HG03432 (cell line): ENCODE results near the gene TSPAN14.
"Not testable (repeated sequence)": the region's sequence is repeated elsewhere in the genome, so short reads cannot be mapped to it uniquely, and the experiment has no call there.

Experiments used
- ATAC-seq: cut with Tn5 transposase; IDR thresholded peaks from one replicate; pipeline ENCODE4 v1.9.1; 2021; ENCODE audit warnings: mild to moderate bottlenecking, moderate library complexity; ENCODE audit not compliant: unreplicated experiment

The TSPAN14 gene

DNA sequence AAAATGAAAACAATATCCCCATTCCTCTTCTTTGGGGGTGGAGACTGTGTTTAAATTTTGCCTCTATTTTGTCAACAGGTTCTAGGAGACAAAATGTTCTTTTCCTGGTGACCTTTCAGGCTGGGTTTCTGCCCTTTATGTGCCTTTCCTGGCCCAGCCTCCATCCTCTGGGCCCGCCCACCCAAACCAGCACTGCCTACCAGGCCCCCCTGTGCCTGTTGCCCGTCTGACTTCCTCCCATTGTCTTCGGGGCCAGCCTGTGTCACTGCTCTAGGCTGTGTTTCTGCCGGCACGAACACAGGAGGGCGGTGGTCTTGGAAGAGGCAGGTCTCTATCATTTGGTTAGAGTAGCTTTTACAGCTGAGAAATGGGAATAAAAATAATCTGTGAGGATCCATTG lies 13.9 kb downstream of the TSPAN14 start:
- no peak for ATAC-seq

DNA sequence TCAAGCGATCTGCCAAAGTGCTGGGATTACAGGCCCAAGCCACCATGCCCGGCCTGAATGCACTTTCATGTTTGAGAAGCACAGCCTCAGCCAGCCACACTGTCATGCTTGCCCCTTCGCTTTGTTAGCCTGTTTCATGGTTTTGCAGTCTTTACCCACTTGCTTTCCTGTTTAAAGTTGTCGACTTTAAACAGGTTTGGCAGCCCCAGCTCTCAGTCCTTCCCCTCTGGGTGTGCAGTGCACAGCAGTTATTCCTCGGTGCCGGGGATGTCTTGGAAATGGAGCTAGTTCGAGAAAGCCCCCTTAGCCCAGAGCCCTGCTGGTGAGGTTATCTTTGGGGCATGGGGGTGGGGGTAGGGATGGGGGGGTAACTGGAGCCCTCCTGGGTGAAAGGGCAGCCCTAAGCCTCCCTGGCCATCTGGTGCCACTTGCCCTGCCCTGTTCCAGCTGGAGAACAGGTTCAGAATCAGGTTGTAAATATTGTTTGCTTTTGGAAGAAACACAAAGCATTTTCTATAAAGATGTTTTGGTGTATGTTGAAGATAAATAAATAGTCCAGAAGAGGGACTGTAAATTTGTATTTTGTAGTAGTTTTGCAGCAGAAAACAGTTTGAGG lies 14.8 kb downstream of the TSPAN14 start:
- no peak for ATAC-seq

DNA sequence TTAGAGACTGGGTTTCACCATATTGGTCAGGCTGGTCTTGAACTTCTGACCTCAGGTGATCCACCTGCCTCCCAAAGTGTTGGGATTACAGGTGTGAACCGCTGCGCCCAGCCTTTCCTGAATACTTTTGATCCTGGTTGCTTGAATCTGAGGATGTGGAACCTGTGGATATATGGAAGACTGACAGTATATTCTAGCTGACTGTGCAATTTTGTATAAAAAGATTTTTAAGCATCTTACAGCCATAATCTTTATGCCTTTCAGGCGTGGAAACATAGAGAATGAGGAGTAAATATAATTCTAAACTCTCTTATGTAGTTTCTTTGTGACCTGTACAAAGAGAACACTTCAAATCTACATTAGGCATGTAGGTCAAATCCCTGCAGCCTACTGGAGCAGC lies 16.2 kb downstream of the TSPAN14 start:
- ATAC-seq, result no peak

DNA sequence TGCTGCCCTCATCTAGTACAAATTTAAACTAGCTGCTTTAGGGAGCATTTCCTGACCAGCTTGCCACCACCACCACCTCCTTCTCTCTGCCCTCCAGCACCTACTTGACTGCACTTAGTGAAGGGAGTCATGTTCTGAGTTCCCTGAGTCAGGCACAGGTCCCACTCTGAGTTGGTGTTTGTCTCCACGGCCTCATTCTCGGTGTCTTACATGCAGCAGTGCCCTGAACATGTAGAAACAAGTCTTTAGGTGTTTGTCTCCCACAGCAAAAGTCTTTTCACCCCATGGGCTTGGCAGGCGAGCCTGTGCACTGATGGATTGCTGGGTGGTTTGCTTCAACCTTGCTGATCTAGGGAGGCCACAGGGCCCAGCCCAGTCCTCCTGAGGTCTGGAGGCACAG lies 16.9 kb downstream of the TSPAN14 start:
- ATAC-seq, result no peak

DNA sequence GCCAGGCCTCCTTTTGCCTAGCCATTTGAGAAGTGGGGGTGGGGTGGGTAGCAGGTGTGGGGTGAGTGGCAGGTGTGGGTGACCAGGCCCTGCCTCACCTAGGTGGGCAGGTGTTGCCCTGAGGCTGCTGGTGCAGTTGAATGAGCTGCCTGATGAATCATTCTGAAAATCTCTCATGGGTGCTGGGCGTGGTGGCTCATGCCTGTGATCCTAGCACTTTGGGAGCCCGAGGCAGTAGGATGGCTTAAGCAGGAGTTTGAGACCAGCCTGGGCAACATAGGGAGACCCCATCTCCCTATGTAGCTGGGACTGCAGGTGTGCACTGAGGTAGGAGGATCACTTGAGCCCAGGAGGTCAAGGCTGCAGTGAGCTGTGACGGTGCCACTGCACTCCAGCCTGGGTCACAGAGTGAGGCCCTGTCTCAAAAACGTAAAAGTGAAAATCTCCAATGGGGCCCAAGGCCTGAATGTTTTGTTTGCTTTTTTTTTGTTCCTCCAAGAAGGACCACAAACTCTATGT lies 17.7 kb downstream of the TSPAN14 start:
- peak; percentile 65 for ATAC-seq

DNA sequence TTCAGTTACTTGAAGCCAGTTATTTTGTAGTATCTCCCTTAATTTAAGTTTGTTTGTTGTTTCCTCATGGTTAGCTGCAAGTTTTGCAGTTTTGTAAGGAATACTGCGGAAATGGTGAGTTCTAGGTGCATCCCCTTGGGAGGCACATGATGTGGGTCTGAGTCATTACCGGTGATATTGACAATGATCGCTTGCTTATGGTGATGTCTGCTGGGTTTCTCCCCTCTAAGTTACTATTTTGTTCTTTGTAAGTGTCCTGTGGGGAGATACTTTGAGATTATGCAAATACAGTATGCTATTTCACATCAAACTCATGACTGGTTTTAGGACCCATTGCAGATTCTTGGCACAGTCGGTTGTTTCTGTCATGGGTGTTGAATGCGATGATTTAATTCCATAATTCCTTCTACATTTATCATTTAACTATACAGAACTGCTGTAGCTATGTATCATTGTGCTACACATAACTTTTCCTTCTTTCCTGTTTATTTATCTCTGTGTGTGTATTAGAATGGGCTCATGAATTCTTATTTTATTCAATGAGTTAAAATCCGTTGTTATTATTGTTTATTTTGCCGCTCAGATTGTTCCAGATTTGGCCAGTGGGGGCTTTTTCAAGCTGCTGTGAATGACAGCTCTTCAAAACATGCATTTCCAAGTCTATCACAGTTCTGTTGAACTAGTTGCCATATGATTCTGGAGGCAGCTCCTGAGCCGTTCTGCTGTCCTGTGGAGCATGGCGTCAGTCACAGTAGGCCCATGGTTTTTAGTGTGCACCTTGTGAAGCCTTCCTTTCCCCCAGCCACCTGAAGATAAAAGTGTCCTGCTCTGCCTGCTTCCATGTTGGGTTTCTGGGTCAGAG lies 18.4 kb downstream of the TSPAN14 start:
- peak; percentile 95 for ATAC-seq

DNA sequence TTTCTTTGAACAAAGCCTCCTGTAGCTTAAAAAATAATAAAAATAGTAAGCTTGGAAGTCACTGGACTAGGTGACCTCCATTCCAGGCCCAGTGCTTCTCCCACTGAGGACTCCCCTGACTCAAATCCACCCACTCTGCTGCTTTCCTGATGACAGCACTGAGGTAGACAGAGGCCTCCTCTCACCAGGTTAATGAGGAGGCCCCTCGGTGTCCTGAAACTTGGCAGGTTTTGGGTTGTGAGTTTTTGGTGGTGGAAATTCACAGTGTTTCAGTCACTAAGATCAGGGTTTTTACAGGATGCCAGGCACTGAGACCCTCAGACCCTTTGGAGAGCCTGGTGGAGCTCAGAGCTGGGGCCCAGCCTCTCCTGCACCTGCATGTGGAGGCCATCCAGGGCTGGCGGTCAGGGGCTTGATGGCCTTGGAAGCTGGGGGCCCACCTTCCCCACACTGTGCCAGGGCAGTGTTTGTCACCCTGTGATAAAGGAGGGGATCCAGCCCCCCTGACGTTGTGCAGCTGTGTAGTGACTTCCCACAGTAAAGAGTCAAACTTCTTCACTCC lies 19.1 kb downstream of the TSPAN14 start:
- ATAC-seq, result no peak

DNA sequence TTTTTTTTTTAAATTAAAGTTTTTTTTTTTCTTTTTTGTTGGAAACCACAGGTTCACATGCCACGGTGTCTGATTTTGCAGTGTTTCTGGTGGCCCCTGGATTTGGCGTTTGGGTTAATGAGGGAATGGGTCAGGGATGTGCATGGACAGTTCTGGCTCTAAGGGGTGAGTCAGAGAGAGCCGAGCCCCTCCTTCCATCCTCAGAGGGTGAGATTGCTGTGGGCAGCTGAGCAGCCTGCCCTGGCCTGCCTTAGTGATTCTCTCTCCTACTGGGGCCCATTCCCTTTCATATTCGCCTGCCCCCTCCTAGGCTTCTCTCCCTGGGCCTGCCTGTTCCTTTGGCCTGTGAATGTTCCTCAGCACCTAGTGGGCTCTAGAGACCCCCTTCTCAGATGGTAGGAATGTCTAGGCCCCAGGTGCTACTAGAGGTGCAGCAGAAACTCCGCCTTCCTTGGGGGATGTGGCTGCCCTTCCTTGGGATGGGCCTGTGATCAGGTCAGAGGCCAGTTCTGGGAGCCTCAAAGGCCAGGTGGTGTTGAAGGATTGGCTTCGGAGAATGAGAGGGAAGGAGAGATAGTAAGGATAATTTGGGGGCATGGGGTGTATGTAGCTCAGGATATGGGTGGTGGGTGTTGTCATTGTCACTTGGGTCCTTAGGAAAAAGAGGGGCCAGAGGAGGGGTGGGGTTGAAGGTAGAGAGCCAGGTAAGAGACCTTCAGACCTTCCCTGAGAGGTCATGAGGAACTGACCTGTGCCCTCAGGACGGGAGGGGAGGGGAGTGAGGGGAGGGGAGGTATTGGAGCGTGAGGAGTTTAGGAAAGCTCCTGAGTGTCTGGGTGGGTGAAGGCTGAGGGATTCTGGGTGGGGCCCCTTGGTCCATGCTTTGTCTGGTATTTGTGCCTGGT lies 19.8 kb downstream of the TSPAN14 start:
- ATAC-seq, result no peak

DNA sequence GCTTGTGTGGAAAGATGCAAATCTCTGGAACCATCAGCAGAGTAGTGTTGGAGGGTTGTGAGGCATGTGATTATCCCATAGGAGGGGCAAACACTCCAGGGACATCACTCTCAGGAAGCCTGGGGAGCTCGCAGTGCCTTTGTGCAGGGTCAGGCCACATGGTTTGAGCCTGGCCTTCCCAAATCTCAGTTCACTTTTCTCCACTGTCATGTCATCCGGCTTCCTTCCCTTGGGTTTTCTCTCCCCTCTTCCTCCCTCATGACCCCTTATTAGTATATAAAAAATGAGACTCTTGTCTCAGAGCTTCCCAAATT lies 20.4 kb downstream of the TSPAN14 start:
- no peak for ATAC-seq

DNA sequence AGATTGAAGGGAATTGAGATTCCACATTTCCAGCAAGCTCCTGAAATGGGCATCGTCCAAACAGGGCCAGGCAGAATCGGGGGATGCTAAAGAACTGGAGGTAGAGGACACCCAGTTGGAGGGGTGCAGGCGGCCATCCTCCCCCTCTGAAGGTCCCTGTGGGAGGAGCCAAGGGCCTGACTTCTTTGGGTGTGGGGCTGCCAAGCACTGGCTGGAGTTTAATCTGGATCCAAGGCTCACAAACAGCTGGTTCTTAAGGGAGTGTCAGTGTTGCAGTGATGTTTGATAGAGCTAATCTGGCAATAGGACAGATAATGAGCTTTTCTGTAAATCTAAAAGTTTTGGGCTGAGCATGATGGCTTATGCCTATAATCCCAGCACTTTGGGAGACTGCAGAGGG lies 20.8 kb downstream of the TSPAN14 start:
- ATAC-seq, result no peak

DNA sequence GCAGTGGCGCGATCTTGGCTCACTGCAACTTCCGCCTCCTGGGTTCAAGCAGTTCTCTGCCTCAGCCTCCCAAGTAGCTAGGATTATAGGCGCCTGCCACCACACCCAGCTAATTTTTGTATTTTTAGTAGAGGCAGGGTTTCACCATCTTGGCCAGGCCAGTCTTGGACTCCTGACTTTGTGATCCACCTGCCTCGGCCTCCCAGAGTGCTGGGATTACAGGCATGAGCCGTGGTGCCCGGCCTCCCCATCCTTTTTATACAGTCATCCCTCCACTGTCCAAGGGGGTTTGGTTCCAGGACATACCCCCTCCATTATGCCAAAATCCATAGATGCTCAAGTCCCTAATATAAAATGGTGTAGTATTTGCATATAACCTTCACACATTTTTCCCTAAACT lies 21.5 kb downstream of the TSPAN14 start:
- ATAC-seq, result not testable (repeated sequence)

DNA sequence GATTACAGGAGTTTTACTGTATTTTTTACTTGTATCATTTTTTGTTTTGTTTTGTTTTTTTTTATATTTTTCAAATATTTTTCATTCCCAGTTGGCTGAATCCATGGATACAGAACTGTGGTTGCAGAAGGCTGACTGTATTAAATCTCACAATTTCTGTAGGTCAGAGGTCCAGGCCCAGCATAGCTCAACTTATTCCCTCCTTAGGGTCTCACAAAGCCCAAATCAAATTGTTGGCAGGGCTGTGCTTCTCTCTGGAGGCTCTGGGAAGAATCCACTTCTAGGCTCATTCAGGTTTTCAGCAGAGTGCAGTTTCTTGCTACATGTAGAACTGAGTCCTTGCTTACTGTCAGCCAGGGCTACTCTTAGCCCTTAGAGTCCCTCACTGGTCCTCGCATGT lies 22.6 kb downstream of the TSPAN14 start:
- ATAC-seq, result no peak

DNA sequence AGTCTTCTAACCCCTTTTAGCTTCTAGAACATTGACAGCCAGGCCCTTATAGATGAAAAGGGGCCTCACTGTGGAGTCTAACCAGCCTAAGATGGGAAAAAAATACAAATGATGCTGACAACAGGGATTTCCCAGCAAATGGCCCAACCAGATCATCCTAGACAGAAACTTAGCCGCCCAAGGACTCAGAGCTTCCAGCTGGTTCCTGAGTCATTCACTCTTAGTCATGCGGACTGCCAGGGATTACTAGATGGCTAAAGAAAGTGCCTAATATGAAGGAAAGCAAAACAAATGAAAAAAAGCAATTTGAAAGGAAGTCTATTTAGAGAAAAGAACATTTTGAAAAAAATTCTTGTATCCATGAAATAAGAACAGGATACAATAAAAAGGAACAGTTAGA lies 23.7 kb downstream of the TSPAN14 start:
- ATAC-seq, result no peak

DNA sequence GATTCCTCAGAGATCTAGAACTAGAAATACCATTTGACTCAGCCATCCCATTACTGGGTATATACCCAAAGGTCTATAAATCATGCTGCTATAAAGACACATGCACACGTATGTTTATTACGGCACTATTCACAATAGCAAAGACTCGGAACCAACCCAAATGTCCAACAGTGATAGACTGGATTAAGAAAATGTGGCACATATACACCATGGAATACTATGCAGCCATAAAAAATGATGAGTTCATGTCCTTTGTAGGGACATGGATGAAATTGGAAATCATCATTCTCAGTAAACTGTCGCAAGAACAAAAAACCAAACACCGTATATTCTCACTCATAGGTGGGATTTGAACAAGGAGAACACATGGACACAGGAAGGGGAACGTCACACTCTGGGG lies 26.3 kb downstream of the TSPAN14 start:
- not testable (repeated sequence) for ATAC-seq

DNA sequence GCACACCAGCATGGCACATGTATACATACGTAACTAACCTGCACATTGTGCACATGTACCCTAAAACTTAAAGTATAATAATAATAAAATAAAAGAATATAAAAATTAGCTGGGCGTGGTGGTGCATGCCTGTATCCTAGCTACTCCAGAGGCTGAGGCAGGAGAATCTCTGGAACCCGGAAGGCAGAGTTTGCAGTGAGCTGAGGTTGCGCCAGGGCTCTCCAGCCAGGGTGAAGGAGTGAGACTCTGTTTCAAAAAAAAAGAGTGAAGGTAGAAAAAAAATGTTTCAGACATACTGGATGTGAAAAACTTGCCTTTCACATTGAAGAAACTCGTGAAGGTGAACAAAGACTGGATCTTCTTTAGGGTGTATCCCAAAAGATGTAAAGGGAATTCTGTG lies 26.7 kb downstream of the TSPAN14 start:
- no peak for ATAC-seq

DNA sequence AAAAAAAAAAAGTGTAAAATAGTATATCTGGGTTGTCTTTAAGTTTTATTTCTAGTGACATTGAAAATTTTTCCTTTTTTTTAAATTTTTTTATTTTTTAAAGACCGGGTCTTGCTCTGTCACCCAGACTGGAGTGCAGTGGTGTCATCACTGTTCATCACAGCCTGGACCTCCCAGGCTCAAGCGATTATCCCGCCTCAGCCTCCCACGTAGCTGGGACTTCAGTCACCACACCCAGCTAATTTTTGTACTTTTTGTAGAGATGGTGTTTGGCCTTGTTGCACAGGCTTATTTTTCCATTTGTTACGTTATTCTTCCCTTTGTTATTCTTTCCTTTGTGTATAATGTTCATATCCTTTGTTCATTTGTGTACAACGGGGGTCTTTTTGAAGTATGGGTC lies 30.1 kb downstream of the TSPAN14 start:
- ATAC-seq, result no peak

DNA sequence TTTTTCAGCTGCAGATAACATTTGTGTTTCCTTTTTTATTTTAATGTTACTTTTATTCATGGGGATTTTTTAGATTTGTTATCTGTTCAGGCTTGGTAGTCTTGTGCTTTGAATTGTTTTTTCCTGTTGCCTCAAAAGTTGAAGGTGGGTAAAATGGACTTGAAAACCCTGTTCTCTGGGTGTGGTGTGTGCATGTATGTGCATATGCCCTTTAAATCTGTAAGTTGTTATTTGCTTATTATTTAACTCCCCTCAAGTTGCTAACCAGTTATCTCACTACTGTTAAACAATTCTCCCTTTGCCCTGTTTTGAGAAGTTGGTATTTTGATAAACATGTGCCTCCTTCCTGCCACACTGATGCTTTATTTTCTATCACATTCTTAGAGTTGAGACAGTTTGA lies 30.6 kb downstream of the TSPAN14 start:
- no peak for ATAC-seq

DNA sequence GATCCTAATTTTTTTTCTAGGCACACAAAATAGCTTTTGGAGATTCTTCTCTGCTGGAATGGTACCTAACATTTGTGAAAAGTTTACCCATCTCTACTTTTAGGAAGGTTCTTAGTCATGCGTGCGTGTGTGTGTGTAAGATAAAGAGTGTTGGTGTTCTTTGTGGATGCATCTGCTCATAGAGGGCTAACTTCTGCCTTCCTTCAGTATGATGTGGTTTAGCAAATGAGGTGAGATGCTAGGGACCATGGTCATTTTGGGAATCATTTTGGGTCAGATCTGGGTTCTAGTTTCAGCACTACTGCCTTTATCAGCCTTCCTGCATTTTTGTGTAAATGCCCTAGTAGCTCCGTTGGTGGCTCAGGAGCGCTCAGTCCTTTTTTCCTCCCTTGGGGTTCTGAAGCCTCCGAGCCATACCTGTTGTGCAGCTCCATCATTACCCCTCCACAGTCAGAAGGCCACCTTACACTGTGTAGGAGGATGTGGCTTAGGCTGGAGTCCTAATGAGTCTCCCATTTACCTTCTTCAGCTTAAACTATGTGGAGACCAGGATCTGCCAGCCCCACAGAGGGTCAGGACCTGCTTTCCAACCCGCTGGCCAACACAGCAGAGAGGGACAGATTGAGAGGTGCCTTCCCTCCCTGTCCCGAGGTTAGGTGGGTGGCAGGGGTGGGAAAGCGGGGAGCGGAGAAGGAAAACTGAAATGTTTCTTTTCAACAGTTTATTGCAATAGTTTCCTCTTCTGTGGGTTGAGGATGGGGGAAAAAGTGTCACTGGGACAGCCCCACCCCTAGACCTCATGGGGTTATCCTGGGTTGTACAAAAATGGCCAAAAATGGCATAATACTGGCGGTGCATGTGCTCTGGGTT lies 31.2 kb downstream of the TSPAN14 start:
- ATAC-seq, result no peak

DNA sequence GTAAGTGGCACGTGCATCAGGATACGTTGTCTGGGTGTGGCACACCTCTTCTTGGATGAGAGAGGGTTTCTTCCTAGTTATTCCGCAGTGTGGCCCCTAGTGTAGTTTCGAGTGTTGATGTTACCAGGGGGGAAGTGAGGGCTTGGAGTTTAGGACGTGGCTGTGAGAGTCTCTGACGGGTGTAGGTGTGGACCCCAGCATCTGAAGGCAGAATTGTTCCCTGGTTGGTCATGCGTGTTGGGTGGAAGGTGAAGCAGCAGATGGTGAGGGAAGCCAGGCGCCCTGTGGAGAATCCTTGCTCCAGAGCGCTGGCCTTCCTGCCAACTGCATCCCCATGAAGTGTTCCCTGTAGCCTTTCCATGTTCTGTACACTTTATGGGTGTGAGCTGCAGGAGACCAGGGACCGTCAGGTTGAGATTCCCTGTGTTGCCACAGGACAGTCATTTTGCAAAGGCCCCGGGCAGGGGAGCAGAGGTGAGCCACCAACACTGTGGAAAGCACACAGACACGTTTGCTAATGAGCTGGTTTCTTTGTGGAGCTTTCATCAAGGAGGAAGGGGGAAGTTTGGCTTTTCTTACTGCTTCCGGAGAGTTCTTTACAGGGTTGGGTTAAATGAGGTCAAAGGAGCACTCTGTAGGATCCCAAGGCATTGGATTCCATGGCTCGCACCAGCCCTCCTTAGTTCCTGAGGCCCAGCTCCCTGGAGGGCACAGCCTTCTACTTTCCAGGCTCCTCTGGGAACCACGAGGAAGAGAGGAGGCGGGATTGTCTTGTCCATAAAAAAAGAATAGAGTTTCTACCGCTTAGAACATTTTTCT lies 32.0 kb downstream of the TSPAN14 start:
- ATAC-seq, result no peak
